Neural cell (in vitro differentiated cells): ENCODE results near the gene CREB3L2. TPM values are rescaled to one million over a fixed set of nuclear protein-coding genes. Genes with fewer than 3 reads are reported as not detected.
A peak's percentile ranks its signal among the peaks of the same experiment; 100 is the strongest.

Source experiments
- H2AFZ ChIP-seq: fragments of 200-600, 300-800 bp; sonication (generic), shearing (Covaris generic); 2 replicates; pipeline ENCODE4 v1.6.0; 2014; ENCODE audit warnings: low read depth, mild to moderate bottlenecking, antibody characterized with exemption, low read length, moderate library complexity
- H3F3A ChIP-seq: fragments of 200-600 bp; shearing (Covaris generic); 2 replicates; pipeline ENCODE4 v1.6.1; 2016; ENCODE audit warnings: mild to moderate bottlenecking, moderate library complexity, mixed read lengths, antibody characterized with exemption, low read length; ENCODE audit not compliant: insufficient read depth, poor library complexity, severe bottlenecking
- H3K27ac ChIP-seq: fragments of 200-600, 300-800 bp; sonication (generic), shearing (Covaris generic); 2 replicates; pipeline ENCODE4 v1.5.1; 2014; ENCODE audit warnings: mild to moderate bottlenecking, low read length, moderate library complexity
- H3K27me3 ChIP-seq: fragments of 300-800, 200-600 bp; sonication (generic), shearing (Covaris generic); 2 replicates; pipeline ENCODE4 v1.6.0; 2014; ENCODE audit warnings: mild to moderate bottlenecking, low read depth, low read length, moderate library complexity; ENCODE audit not compliant: insufficient read depth
- H3K36me3 ChIP-seq: fragments of 300-800, 200-600 bp; sonication (generic), shearing (Covaris generic); 2 replicates; pipeline ENCODE4 v1.5.1; 2014; ENCODE audit warnings: mild to moderate bottlenecking, antibody characterized with exemption, low read length, moderate library complexity; ENCODE audit not compliant: insufficient read depth
- H3K4me2 ChIP-seq: fragments of 300-800, 200-600 bp; sonication (generic), shearing (Covaris generic); 2 replicates; pipeline ENCODE4 v1.6.0; 2014; ENCODE audit warnings: mild to moderate bottlenecking, low read length
- H3K4me3 ChIP-seq: fragments of 300-800, 200-600 bp; sonication (generic), shearing (Covaris generic); 2 replicates; pipeline ENCODE4 v1.5.1; 2014; ENCODE audit warnings: mild to moderate bottlenecking, low read length, moderate library complexity
- H3K79me2 ChIP-seq: fragments of 200-600 bp; shearing (Covaris generic); replicated peaks from 2 replicates; pipeline ENCODE4 v1.6.0; 2014; ENCODE audit warnings: mild to moderate bottlenecking, low read length, moderate library complexity; ENCODE audit not compliant: insufficient read depth
- H3K9ac ChIP-seq: fragments of 300-800, 200-600 bp; sonication (generic), shearing (Covaris generic); 2 replicates; pipeline ENCODE4 v1.6.1; 2016; ENCODE audit warnings: mild to moderate bottlenecking, low read length, mixed read lengths
- H3K9me2 ChIP-seq: fragments of 200-600 bp; shearing (Covaris generic); 2 replicates; pipeline ENCODE4 v1.6.1; 2016; ENCODE audit warnings: mild to moderate bottlenecking, low read length, mixed read lengths; ENCODE audit not compliant: insufficient read depth
- H3K9me3 ChIP-seq: fragments of 200-600, 300-800 bp; sonication (generic), shearing (Covaris generic); 2 replicates; pipeline ENCODE4 v1.6.1; 2016; ENCODE audit warnings: mild to moderate bottlenecking, mixed run types, low read length, moderate library complexity, mixed read lengths
- H4K20me1 ChIP-seq: fragments of 200-600 bp; shearing (Covaris generic); 2 replicates; pipeline ENCODE4 v1.6.1; 2016; ENCODE audit warnings: mild to moderate bottlenecking, mixed run types; ENCODE audit not compliant: insufficient read depth
- CTCF ChIP-seq: fragments of 450-650 bp; IDR thresholded peaks from 2 replicates; pipeline ENCODE4 v1.5.1; 2014; ENCODE audit warnings: antibody characterized with exemption, mild to moderate bottlenecking, moderate library complexity; ENCODE audit not compliant: poor library complexity, severe bottlenecking
- EP300 ChIP-seq: fragments of 450-650 bp; conservative IDR thresholded peaks from 2 replicates; pipeline ENCODE4 v1.6.1; 2014; ENCODE audit warnings: antibody characterized with exemption, mild to moderate bottlenecking, moderate library complexity; ENCODE audit not compliant: poor library complexity, severe bottlenecking
- EZH2 ChIP-seq: fragments of 200-600, 300-800 bp; shearing (Covaris generic), sonication (generic); IDR thresholded peaks from 2 replicates; pipeline ENCODE4 v1.6.1; 2014; ENCODE audit warnings: antibody characterized with exemption, low read length, borderline replicate concordance, mild to moderate bottlenecking; ENCODE audit not compliant: insufficient read depth, poor library complexity, severe bottlenecking
- MXI1 ChIP-seq: fragments of 450-650 bp; conservative IDR thresholded peaks from 2 replicates; pipeline ENCODE4 v1.6.1; 2014; ENCODE audit warnings: antibody characterized with exemption, mild to moderate bottlenecking; ENCODE audit not compliant: poor library complexity, severe bottlenecking
- POLR2AphosphoS5 ChIP-seq: IDR thresholded peaks from 2 replicates; pipeline ENCODE4 v1.6.1; 2012
- RAD21 ChIP-seq: fragments of 450-650 bp; conservative IDR thresholded peaks from 2 replicates; pipeline ENCODE4 v1.6.1; 2014; ENCODE audit warnings: antibody characterized with exemption, mild to moderate bottlenecking, moderate library complexity
- REST ChIP-seq: IDR thresholded peaks from 2 replicates; pipeline ENCODE4 v1.6.1; 2012; ENCODE audit warnings: borderline replicate concordance
- SMC3 ChIP-seq: fragments of 450-650 bp; conservative IDR thresholded peaks from 2 replicates; pipeline ENCODE4 v1.6.1; 2014; ENCODE audit warnings: antibody characterized with exemption, mild to moderate bottlenecking, moderate library complexity; ENCODE audit not compliant: poor library complexity
- TAF1 ChIP-seq: IDR thresholded peaks from 2 replicates; pipeline ENCODE4 v1.6.1; 2012; ENCODE audit warnings: low read depth
- polyA plus RNA-seq: library from polyadenylated mRNA; depleted of rRNA; stranded (reverse); fragments of >200 nt; gene quantifications from 2 replicates; pipeline ENCODE4 v1.2.3, GENCODE V29; 2014

CREB3L2 gene
- polyA plus RNA-seq, 1 donor from 2014 or later, result 1.5 TPM

GRCh38 chr7:138002828-138003189 is 923 bp upstream of the CREB3L2 start:
- no peak for TF ChIP-seq REST
- TF ChIP-seq RAD21, result no peak
- no peak for TF ChIP-seq MXI1
- no peak for TF ChIP-seq TAF1
- no peaks in the 10 kb centered on the region for H3K9me3 ChIP-seq
- H2AFZ ChIP-seq, result no peak overlapping the region
- H3K4me3 ChIP-seq, result peak overlapping the region; percentile 35
- no peaks in the 10 kb centered on the region for H4K20me1 ChIP-seq
- H3K9me2 ChIP-seq, result no peaks in the 10 kb centered on the region
- H3K36me3 ChIP-seq, result no peaks in the 10 kb centered on the region
- H3F3A ChIP-seq, result no peaks in the 10 kb centered on the region
- no peak overlapping the region for H3K9ac ChIP-seq
- no peak overlapping the region for H3K27ac ChIP-seq
- H3K4me2 ChIP-seq, result no peak overlapping the region
- no peaks in the 10 kb centered on the region for H3K27me3 ChIP-seq
- H3K79me2 ChIP-seq, result peaks cover 15% of the 10 kb centered on the region

- peak; percentile 97 for TF ChIP-seq CTCF
- TF ChIP-seq REST, result no peak
- TF ChIP-seq MXI1, result no peak
- TF ChIP-seq EP300, result no peak
- TF ChIP-seq TAF1, result no peak
- TF ChIP-seq RAD21, result peak; percentile 70
- TF ChIP-seq POLR2AphosphoS5, result no peak
- peak; percentile 58 for TF ChIP-seq SMC3
- no peak for TF ChIP-seq EZH2
- H3K9ac ChIP-seq, result peak overlapping the region; percentile 71
- no peaks in the 10 kb centered on the region for H4K20me1 ChIP-seq
- H3K9me2 ChIP-seq, result no peaks in the 10 kb centered on the region
- H3K4me3 ChIP-seq, result peak overlapping the region; percentile 93
- H3K27me3 ChIP-seq, result no peaks in the 10 kb centered on the region
- no peaks in the 10 kb centered on the region for H3F3A ChIP-seq
- H3K4me2 ChIP-seq, result no peak overlapping the region
- H3K27ac ChIP-seq, result peak overlapping the region; percentile 73
- no peaks in the 10 kb centered on the region for H3K36me3 ChIP-seq
- H3K79me2 ChIP-seq, result peaks cover 20% of the 10 kb centered on the region
- no peaks in the 10 kb centered on the region for H3K9me3 ChIP-seq
- H2AFZ ChIP-seq, result peak overlapping the region; percentile 81
These were observed 376 bp upstream of the CREB3L2 start for GRCh38 chr7:138002096-138002827.
